ENCODE measurements around the gene ARHGEF28.

ARHGEF28 gene

GRCh38 chr5:73828465-73828864 is 202.5 kb downstream of the ARHGEF28 start:
- Histone ChIP-seq H3K4me3 (no peak overlapping the region), H3K27ac (peak overlapping the region in 1 of 21 experiments; percentile 5)

GRCh38 chr5:73830646-73831045 is 204.7 kb downstream of the ARHGEF28 start:
- Histone ChIP-seq H3K4me3 (no peak overlapping the region), H3K27ac (peak overlapping the region in 1 of 21 experiments; percentile 9)

DNA sequence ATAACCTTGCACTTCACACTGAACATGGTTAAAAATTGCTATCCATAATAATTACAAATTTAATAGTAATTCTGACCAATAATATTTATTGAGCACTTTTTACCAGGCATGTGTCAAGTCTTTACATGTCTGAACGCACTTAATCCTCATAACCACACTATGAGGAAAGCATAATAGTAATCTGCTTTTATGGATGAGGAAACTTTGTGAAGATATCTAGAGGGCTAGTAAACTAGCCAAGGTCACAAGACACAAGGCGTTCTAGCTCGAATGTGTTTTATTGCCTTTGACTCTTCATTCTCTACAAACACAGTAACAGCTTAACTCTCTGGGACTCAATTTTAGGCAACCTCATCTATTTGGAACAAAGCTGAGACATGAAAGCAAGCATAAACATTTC is 205.1 kb downstream of the ARHGEF28 start:
- no peak overlapping the region for H3K4me3 ChIP-seq
- peak overlapping the region in 3 of 21 experiments; percentile 1 to 61 (median 38) for H3K27ac ChIP-seq

DNA sequence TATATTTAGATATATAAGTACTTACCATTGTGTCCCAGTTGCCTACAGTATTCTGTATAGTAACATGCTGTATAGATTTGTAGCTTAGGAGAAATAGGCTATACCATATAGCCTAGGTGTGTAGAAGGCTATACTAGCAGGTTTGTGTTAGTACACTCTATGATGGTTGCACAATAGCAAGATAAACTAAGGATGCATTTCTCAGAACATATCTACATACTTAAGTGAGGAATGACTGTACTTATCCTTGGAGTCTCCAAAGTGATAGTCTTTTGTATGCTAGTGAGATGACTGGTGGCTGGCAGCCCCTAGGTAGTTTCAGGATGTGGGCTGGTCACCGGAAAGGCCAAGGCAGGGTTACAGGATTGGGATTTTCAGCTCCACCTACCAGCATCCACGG is 208.7 kb downstream of the ARHGEF28 start:
- no peak overlapping the region for H3K27ac ChIP-seq
- H3K4me3 ChIP-seq, result no peak overlapping the region

- Histone ChIP-seq H3K27ac (no peak overlapping the region), H3K4me3 (no peak overlapping the region)
Observed at GRCh38 chr5:73835726-73836125, 209.7 kb downstream of the ARHGEF28 start.

DNA sequence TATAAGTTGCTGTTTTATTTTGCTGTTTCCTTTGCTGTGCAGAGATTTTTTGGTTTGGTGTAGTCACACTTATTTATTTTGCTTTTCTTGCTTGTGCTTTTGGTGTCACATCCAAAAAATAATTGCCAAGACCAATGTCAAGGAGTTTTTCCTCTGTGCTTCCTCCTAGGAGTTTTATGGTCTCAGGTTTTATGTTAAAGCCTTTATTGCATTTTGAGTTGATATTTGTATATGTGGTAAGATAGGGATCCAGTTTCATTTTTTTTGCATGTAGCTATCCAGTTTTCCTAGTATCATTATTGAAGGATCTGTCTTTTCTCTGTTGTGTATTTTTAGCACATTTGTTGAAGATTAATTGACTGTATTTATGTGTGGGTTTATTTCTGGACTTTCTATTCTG is 210.6 kb downstream of the ARHGEF28 start:
- Histone ChIP-seq H3K27ac (no peak overlapping the region), H3K4me3 (no peak overlapping the region)

- peak overlapping the region in 1 of 21 experiments; percentile 14 for H3K27ac ChIP-seq
- H3K4me3 ChIP-seq, result no peak overlapping the region
Observed at GRCh38 chr5:73838901-73839300, 212.9 kb downstream of the ARHGEF28 start.

DNA sequence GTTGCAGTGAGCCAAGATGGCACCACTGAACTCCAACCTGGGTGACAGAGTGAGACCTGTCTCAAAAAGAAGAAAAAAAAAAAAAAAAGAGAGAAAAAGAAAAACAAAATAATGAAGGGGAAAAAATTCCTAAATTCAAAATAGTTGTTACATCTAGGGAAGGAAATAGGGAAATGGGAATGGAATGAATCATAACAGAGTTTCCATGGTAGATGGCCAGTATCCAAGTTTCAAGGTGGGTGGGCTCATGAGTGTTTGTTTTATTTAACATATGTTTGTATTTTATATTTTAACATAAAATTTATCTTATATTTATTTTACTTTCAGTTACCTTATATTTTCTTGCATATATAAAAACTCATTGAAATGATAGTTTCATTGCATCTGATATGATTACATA is 215.6 kb downstream of the ARHGEF28 start:
- Histone ChIP-seq H3K4me3 (no peak overlapping the region), H3K27ac (no peak overlapping the region)

- Histone ChIP-seq H3K4me3 (no peak overlapping the region), H3K27ac (no peak overlapping the region)
Observed at GRCh38 chr5:73844165-73844564, 218.2 kb downstream of the ARHGEF28 start.

GRCh38 chr5:73851471-73852181 is 225.6 kb downstream of the ARHGEF28 start:
- Histone ChIP-seq H3K4me3 (no peak overlapping the region), H3K27ac (no peak overlapping the region)

DNA sequence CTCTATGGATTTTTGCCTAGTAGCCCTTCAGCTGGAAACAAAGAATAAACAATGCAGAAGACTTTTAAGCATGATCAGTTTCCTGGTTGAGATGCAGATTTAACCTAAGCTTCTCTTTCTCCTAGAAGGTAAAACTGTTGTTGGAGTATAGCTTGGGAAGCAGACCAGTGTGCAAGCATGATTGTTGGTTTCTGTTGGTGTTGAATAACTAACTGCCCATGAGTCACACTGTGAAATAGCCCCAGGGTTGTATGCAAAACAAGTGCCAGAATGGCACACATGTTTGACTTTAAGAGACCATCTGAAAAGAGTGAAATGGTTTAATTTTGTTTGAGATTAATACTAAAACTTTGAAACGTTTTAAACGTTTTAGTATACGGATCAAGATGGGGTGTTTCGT is 227.1 kb downstream of the ARHGEF28 start:
- H3K4me3 ChIP-seq, result no peak overlapping the region
- H3K27ac ChIP-seq, result peak overlapping the region in 1 of 21 experiments; percentile 11

- Histone ChIP-seq H3K4me3 (no peak overlapping the region), H3K27ac (peak overlapping the region in 1 of 21 experiments; percentile 13)
Observed at GRCh38 chr5:73856997-73857396, 231.0 kb downstream of the ARHGEF28 start.

DNA sequence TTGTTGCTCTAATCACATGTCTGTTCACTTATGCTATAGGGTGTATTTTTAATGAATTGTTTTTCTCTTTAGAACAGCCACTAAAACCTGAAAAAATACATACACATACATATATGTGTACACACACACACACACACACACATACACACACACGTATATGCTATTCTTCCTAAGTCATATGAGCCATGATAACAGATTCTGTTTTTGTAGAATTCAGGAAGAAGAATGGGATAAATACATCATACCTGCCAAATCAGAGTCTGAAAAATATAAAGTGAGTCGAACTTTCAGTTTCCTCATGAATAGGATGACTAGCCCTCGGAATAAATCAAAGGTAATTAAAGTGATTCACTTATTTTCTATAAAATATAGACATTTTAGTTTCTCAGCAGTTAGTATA is 231.4 kb downstream of the ARHGEF28 start:
- Histone ChIP-seq H3K4me3 (no peak overlapping the region), H3K27ac (peak overlapping the region in 1 of 21 experiments; percentile 13)

DNA sequence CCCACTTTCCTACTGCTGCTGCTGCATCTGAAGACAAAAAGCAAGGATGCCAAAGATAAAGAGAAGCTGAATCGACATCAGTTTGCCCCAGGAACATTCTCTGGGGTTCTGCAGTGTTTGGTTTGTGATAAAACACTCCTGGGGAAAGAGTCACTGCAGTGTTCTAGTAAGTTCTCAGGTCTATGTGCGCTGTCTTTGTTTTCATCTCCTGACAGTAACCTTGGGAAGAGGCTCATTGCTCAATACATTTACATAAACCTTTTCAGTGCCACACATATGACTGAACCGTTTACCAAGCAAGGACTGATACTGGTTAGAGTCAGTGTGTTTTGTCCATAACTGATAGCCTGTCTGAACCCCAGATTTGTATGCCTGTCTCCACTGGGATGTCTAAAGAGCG is 232.1 kb downstream of the ARHGEF28 start:
- no peak overlapping the region for H3K4me3 ChIP-seq
- peak overlapping the region in 1 of 21 experiments; percentile 5 for H3K27ac ChIP-seq

GRCh38 chr5:73858776-73859175 is 232.8 kb downstream of the ARHGEF28 start:
- H3K27ac ChIP-seq, result peak overlapping the region in 3 of 21 experiments; percentile 5 to 8 (median 7)

DNA sequence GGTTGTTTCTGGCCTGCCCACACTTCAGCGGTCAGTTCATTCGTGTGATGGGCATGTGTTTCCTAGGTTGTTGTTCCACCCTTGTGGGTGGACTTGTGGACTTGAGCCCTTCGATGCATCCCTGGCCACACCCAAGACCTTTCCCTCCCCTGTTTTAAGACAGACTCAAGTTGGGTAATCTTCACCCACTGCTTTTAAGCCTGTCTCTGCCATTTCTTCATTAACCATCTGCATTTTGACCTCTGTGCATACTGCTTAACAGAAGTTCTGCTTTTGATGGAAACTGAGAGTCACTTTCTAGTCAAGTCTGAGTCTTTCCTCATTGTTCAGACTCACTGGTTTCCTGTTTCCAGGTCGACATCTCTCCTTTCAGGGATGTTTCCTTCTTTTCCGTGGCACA is 233.7 kb downstream of the ARHGEF28 start:
- peak overlapping the region in 1 of 21 experiments; percentile 7 for H3K27ac ChIP-seq
- no peak overlapping the region for H3K4me3 ChIP-seq

More at GRCh38 chr5:73858776-73859175, 232.8 kb downstream of the ARHGEF28 start:
- no peak overlapping the region for H3K4me3 ChIP-seq

GRCh38 chr5:73861313-73861988 is 235.5 kb downstream of the ARHGEF28 start:
- no peak overlapping the region for H3K27ac ChIP-seq

GRCh38 chr5:73862796-73863195 is 236.8 kb downstream of the ARHGEF28 start:
- Histone ChIP-seq H3K4me3 (no peak overlapping the region), H3K27ac (peak overlapping the region in 1 of 21 experiments; percentile 6)

More at GRCh38 chr5:73861313-73861988, 235.5 kb downstream of the ARHGEF28 start:
- H3K4me3 ChIP-seq, result no peak overlapping the region

DNA sequence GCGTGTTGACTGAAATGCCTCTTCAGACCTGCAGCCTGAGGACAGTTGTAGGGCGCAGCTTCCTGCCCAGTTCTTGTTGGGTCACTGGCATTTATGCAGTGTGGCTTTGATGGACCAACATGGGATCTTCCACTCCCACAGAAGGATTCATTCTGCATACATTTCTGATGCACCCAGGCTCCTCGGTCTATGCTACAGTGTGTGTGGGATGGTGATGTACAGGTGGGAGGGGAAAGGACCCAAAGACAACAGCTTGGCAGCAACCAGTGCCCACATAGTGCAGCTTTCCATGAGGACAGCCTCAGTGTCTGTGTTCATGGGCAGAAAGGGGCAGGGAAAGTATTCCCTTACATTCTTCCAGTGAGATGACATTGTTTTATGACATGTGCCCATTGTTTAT is 237.9 kb downstream of the ARHGEF28 start:
- Histone ChIP-seq H3K27ac (no peak overlapping the region), H3K4me3 (no peak overlapping the region)

GRCh38 chr5:73865315-73865714 is 239.3 kb downstream of the ARHGEF28 start:
- H3K4me3 ChIP-seq, result no peak overlapping the region
- no peak overlapping the region for H3K27ac ChIP-seq

Data from skin epidermis (tissue), 12 donors.